ENCODE data around the gene BMP7.

BMP7 gene

GRCh38 chr20:57174737-57175136 is 91.7 kb downstream of the BMP7 start:
- Histone ChIP-seq H3K4me3 (ENCODE audit: insufficient read length, low read depth) (no peak overlapping the region), H3K9me3 (ENCODE audit: insufficient read depth, low read length) (peaks cover 9% of the 10 kb centered on the region; the same call in 1 of the 2 replicates), H3K4me1 (ENCODE audit: insufficient read depth, insufficient read length) (peaks cover 10% of the 10 kb centered on the region), H3K27me3 (ENCODE audit: insufficient read depth, insufficient read length) (no peaks in the 10 kb centered on the region), H3K36me3 (ENCODE audit: insufficient read depth, insufficient read length, low read length) (peaks cover 28% of the 10 kb centered on the region), H3K9ac (ENCODE audit: insufficient read length, low read depth) (no peak overlapping the region)
- DNase-seq (ENCODE audit: low read depth, low spot score), result no peak
- TF ChIP-seq ZNF274 (IDR thresholded peaks at IDR 0.05; ENCODE audit: low read depth, low read length), result no peak
- TF ChIP-seq SUZ12 (IDR thresholded peaks at IDR 0.05; ENCODE audit: extremely low read depth, insufficient read depth, insufficient read length), result no peak
- no peak for TF ChIP-seq YY1 (IDR thresholded peaks at IDR 0.05; ENCODE audit: insufficient read depth, insufficient read length)

GRCh38 chr20:57173986-57174385 is 92.5 kb downstream of the BMP7 start:
- TF ChIP-seq ZNF274 (IDR thresholded peaks at IDR 0.05; ENCODE audit: low read depth, low read length) (no peak), YY1 (IDR thresholded peaks at IDR 0.05; ENCODE audit: insufficient read depth, insufficient read length) (no peak), SUZ12 (IDR thresholded peaks at IDR 0.05; ENCODE audit: extremely low read depth, insufficient read depth, insufficient read length) (no peak)

GRCh38 chr20:57173041-57173440 is 93.4 kb downstream of the BMP7 start:
- no peaks in the 10 kb centered on the region for H3K27me3 ChIP-seq (ENCODE audit: insufficient read depth, insufficient read length)

More at GRCh38 chr20:57173986-57174385, 92.5 kb downstream of the BMP7 start:
- Histone ChIP-seq H3K4me3 (ENCODE audit: insufficient read length, low read depth) (no peak overlapping the region), H3K27me3 (ENCODE audit: insufficient read depth, insufficient read length) (no peaks in the 10 kb centered on the region), H3K4me1 (ENCODE audit: insufficient read depth, insufficient read length) (peaks cover 10% of the 10 kb centered on the region), H3K9ac (ENCODE audit: insufficient read length, low read depth) (no peak overlapping the region), H3K9me3 (ENCODE audit: insufficient read depth, low read length) (peaks cover 9% of the 10 kb centered on the region; the same call in 1 of the 2 replicates), H3K36me3 (ENCODE audit: insufficient read depth, insufficient read length, low read length) (peaks cover 30% of the 10 kb centered on the region)
- DNase-seq (ENCODE audit: low read depth, low spot score), result no peak

GRCh38 chr20:57170343-57170742 is 96.1 kb downstream of the BMP7 start:
- H3K9ac ChIP-seq (ENCODE audit: insufficient read length, low read depth), result no peak overlapping the region
- peaks cover 15% of the 10 kb centered on the region for H3K4me1 ChIP-seq (ENCODE audit: insufficient read depth, insufficient read length)
- H3K9me3 ChIP-seq (ENCODE audit: insufficient read depth, low read length), result peaks cover 9% of the 10 kb centered on the region; the same call in 1 of the 2 replicates
- TF ChIP-seq SUZ12 (IDR thresholded peaks at IDR 0.05; ENCODE audit: extremely low read depth, insufficient read depth, insufficient read length), result no peak
- H3K36me3 ChIP-seq (ENCODE audit: insufficient read depth, insufficient read length, low read length), result peaks cover 30% of the 10 kb centered on the region
- no peak overlapping the region for H3K4me3 ChIP-seq (ENCODE audit: insufficient read length, low read depth)
- H3K27me3 ChIP-seq (ENCODE audit: insufficient read depth, insufficient read length), result no peaks in the 10 kb centered on the region
- no peak for DNase-seq (ENCODE audit: low read depth, low spot score)

More at GRCh38 chr20:57173041-57173440, 93.4 kb downstream of the BMP7 start:
- Histone ChIP-seq H3K4me1 (ENCODE audit: insufficient read depth, insufficient read length) (peaks cover 7% of the 10 kb centered on the region), H3K9ac (ENCODE audit: insufficient read length, low read depth) (no peak overlapping the region), H3K36me3 (ENCODE audit: insufficient read depth, insufficient read length, low read length) (peaks cover 30% of the 10 kb centered on the region), H3K4me3 (ENCODE audit: insufficient read length, low read depth) (no peak overlapping the region), H3K9me3 (ENCODE audit: insufficient read depth, low read length) (peaks cover 9% of the 10 kb centered on the region; the same call in 1 of the 2 replicates)
- TF ChIP-seq SUZ12 (IDR thresholded peaks at IDR 0.05; ENCODE audit: extremely low read depth, insufficient read depth, insufficient read length) (no peak), YY1 (IDR thresholded peaks at IDR 0.05; ENCODE audit: insufficient read depth, insufficient read length) (no peak)
- no peak for DNase-seq (ENCODE audit: low read depth, low spot score)

GRCh38 chr20:57169162-57169561 is 97.3 kb downstream of the BMP7 start:
- Histone ChIP-seq H3K4me3 (ENCODE audit: insufficient read length, low read depth) (no peak overlapping the region), H3K9ac (ENCODE audit: insufficient read length, low read depth) (no peak overlapping the region), H3K4me1 (ENCODE audit: insufficient read depth, insufficient read length) (peaks cover 14% of the 10 kb centered on the region), H3K9me3 (ENCODE audit: insufficient read depth, low read length) (peaks cover 14% of the 10 kb centered on the region; the same call in 1 of the 2 replicates), H3K36me3 (ENCODE audit: insufficient read depth, insufficient read length, low read length) (peaks cover 27% of the 10 kb centered on the region), H3K27me3 (ENCODE audit: insufficient read depth, insufficient read length) (no peaks in the 10 kb centered on the region)
- DNase-seq (ENCODE audit: low read depth, low spot score), result no peak
- TF ChIP-seq YY1 (IDR thresholded peaks at IDR 0.05; ENCODE audit: insufficient read depth, insufficient read length) (no peak), ZNF274 (IDR thresholded peaks at IDR 0.05; ENCODE audit: low read depth, low read length) (no peak), SUZ12 (IDR thresholded peaks at IDR 0.05; ENCODE audit: extremely low read depth, insufficient read depth, insufficient read length) (no peak)

GRCh38 chr20:57167971-57168701 is 98.3 kb downstream of the BMP7 start:
- H3K9me3 ChIP-seq (ENCODE audit: insufficient read depth, low read length), result peaks cover 20% of the 10 kb centered on the region; the same call in 1 of the 2 replicates
- DNase-seq (ENCODE audit: low read depth, low spot score), result peak; percentile 22
- no peak for TF ChIP-seq ZNF274 (IDR thresholded peaks at IDR 0.05; ENCODE audit: low read depth, low read length)
- no peak for TF ChIP-seq SUZ12 (IDR thresholded peaks at IDR 0.05; ENCODE audit: extremely low read depth, insufficient read depth, insufficient read length)
- no peak for TF ChIP-seq YY1 (IDR thresholded peaks at IDR 0.05; ENCODE audit: insufficient read depth, insufficient read length)
- peaks cover 13% of the 10 kb centered on the region for H3K4me1 ChIP-seq (ENCODE audit: insufficient read depth, insufficient read length)
- H3K36me3 ChIP-seq (ENCODE audit: insufficient read depth, insufficient read length, low read length), result peaks cover 21% of the 10 kb centered on the region
- H3K9ac ChIP-seq (ENCODE audit: insufficient read length, low read depth), result peak overlapping the region; percentile 53
- H3K27me3 ChIP-seq (ENCODE audit: insufficient read depth, insufficient read length), result no peaks in the 10 kb centered on the region
- no peak overlapping the region for H3K4me3 ChIP-seq (ENCODE audit: insufficient read length, low read depth)

- H3K9me3 ChIP-seq (ENCODE audit: insufficient read depth, low read length), result peaks cover 20% of the 10 kb centered on the region; the same call in 1 of the 2 replicates
- DNase-seq (ENCODE audit: low read depth, low spot score), result no peak
- peaks cover 21% of the 10 kb centered on the region for H3K36me3 ChIP-seq (ENCODE audit: insufficient read depth, insufficient read length, low read length)
- peaks cover 13% of the 10 kb centered on the region for H3K4me1 ChIP-seq (ENCODE audit: insufficient read depth, insufficient read length)
- H3K4me3 ChIP-seq (ENCODE audit: insufficient read length, low read depth), result no peak overlapping the region
- TF ChIP-seq ZNF274 (IDR thresholded peaks at IDR 0.05; ENCODE audit: low read depth, low read length), result no peak
- no peak for TF ChIP-seq SUZ12 (IDR thresholded peaks at IDR 0.05; ENCODE audit: extremely low read depth, insufficient read depth, insufficient read length)
- TF ChIP-seq YY1 (IDR thresholded peaks at IDR 0.05; ENCODE audit: insufficient read depth, insufficient read length), result no peak
- H3K9ac ChIP-seq (ENCODE audit: insufficient read length, low read depth), result no peak overlapping the region
- H3K27me3 ChIP-seq (ENCODE audit: insufficient read depth, insufficient read length), result no peaks in the 10 kb centered on the region
Observed at GRCh38 chr20:57167292-57167655, 99.2 kb downstream of the BMP7 start.
